ENCODE measurements around the gene UGP2.
"Not testable (repeated sequence)": the region's sequence is repeated elsewhere in the genome, so short reads cannot be mapped to it uniquely, and the experiment has no call there.

The UGP2 gene

GRCh38 chr2:63841254-63842022 lies at the start of gene UGP2:
TSS of gene UGP2 (plus strand) at chr2:63841896. CDS start at chr2:63842186, 290 bp downstream.
- peak; percentile 95 for DNase-seq (ENCODE audit: low read depth, low spot score)

GRCh38 chr2:63792530-63792929 lies 49.2 kb upstream of the UGP2 start:
- peak; percentile 15 for DNase-seq (ENCODE audit: low read depth, low spot score)

- no peak for DNase-seq (ENCODE audit: low read depth, low spot score)
Measured at GRCh38 chr2:63796366-63796765, 45.3 kb upstream of the UGP2 start.

- no peak for DNase-seq (ENCODE audit: low read depth, low spot score)
Measured at GRCh38 chr2:63796796-63797195, 44.9 kb upstream of the UGP2 start.

GRCh38 chr2:63801455-63801854 lies 40.2 kb upstream of the UGP2 start:
- no peak for DNase-seq (ENCODE audit: low read depth, low spot score)

- DNase-seq (ENCODE audit: low read depth, low spot score): no peak
Measured at GRCh38 chr2:63805412-63805811, 36.3 kb upstream of the UGP2 start.

GRCh38 chr2:63808036-63808435 lies 33.7 kb upstream of the UGP2 start:
- not testable (repeated sequence) for DNase-seq (ENCODE audit: low read depth, low spot score)

- not testable (repeated sequence) for DNase-seq (ENCODE audit: low read depth, low spot score)
Measured at GRCh38 chr2:63808911-63809310, 32.8 kb upstream of the UGP2 start.

GRCh38 chr2:63811063-63811462 lies 30.6 kb upstream of the UGP2 start:
- DNase-seq (ENCODE audit: low read depth, low spot score): no peak

- not testable (repeated sequence) for DNase-seq (ENCODE audit: low read depth, low spot score)
Measured at GRCh38 chr2:63811870-63812269, 29.8 kb upstream of the UGP2 start.

- no peak for DNase-seq (ENCODE audit: low read depth, low spot score)
Measured at GRCh38 chr2:63814114-63814513, 27.6 kb upstream of the UGP2 start.

- no peak for DNase-seq (ENCODE audit: low read depth, low spot score)
Measured at GRCh38 chr2:63817382-63817781, 24.3 kb upstream of the UGP2 start.

- DNase-seq (ENCODE audit: low read depth, low spot score): no peak
Measured at GRCh38 chr2:63818271-63818670, 23.4 kb upstream of the UGP2 start.

- no peak for DNase-seq (ENCODE audit: low read depth, low spot score)
Measured at GRCh38 chr2:63819256-63819655, 22.4 kb upstream of the UGP2 start.

GRCh38 chr2:63819765-63820717 lies 21.7 kb upstream of the UGP2 start:
- no peak for DNase-seq (ENCODE audit: low read depth, low spot score)

GRCh38 chr2:63820969-63821368 lies 20.7 kb upstream of the UGP2 start:
- no peak for DNase-seq (ENCODE audit: low read depth, low spot score)

- no peak for DNase-seq (ENCODE audit: low read depth, low spot score)
Measured at GRCh38 chr2:63821396-63821795, 20.3 kb upstream of the UGP2 start.

- no peak for DNase-seq (ENCODE audit: low read depth, low spot score)
Measured at GRCh38 chr2:63822478-63822877, 19.2 kb upstream of the UGP2 start.

GRCh38 chr2:63827749-63828148 lies 13.9 kb upstream of the UGP2 start:
- peak; percentile 75 for DNase-seq (ENCODE audit: low read depth, low spot score)

GRCh38 chr2:63831176-63831575 lies 10.5 kb upstream of the UGP2 start:
- DNase-seq (ENCODE audit: low read depth, low spot score): no peak

GRCh38 chr2:63834401-63834800 lies 7.3 kb upstream of the UGP2 start:
- no peak for DNase-seq (ENCODE audit: low read depth, low spot score)

GRCh38 chr2:63837036-63837594 lies 4.6 kb upstream of the UGP2 start:
- no peak for DNase-seq (ENCODE audit: low read depth, low spot score)

All from ELF-1 (cell line).